GM12878 (cell line): ENCODE data around the gene KDM4C. TPM values are rescaled to one million over a fixed set of nuclear protein-coding genes. Genes with fewer than 3 reads are reported as not detected.

Source experiments
- ATAC-seq: fragments of 200-7000 bp; cut with Tn5 transposase; 3 replicates; pipeline ENCODE4 v1.9.1; 2020; ENCODE audit warnings: mild to moderate bottlenecking, moderate library complexity
- BruUV-seq: library from RNA; stranded (reverse); fragments of 400-500 nt; replicated peaks from 2 replicates; lab custom pipeline; 2021; lab: Mats Ljungman, UMichigan
- CTCF ChIA-PET: fragments of 300-600 bp; sonication (Branson Sonifier 250); formaldehyde crosslinking; extraction: SDS; loops from one replicate; lab custom pipeline; 2021; ENCODE audit warnings: inconsistent platforms; lab: Yijun Ruan, JAX
- POLR2A ChIA-PET: fragments of 350-600 bp; formaldehyde crosslinking; extraction: SDS; loops from one replicate; lab custom pipeline; 2021; ENCODE audit warnings: inconsistent platforms; lab: Charles Lee
- RAD21 ChIA-PET: fragments of 300-600 bp; sonication (Branson Sonifier 250); formaldehyde crosslinking; loops from one replicate; lab custom pipeline; 2023; ENCODE audit warnings: antibody characterized with exemption; ENCODE audit not compliant: unreplicated experiment; lab: Charles Lee
- SMC1A ChIA-PET: fragments of 300-600 bp; sonication (Branson Sonifier 250); formaldehyde crosslinking; loops from one replicate; lab custom pipeline; 2023; ENCODE audit not compliant: unreplicated experiment, uncharacterized antibody; lab: Charles Lee
- DNase-seq: peaks from one replicate; pipeline ENCODE4 v3.0.0-alpha.2; 2011; ENCODE audit warnings: low read depth, low spot score
- FAIRE-seq: peaks from 3 replicates; lab custom pipeline; 2011; peaks lifted over from hg19 to GRCh38; lab: Jason Lieb, UNC
- H2AFZ ChIP-seq: 2 replicates; pipeline ENCODE4 v1.6.0; 2011; ENCODE audit warnings: low read depth, low read length, control low read depth; ENCODE audit not compliant: control insufficient read depth
- H3K27ac ChIP-seq: 2 replicates; pipeline ENCODE4 v1.5.1; 2011; ENCODE audit warnings: control low read depth; ENCODE audit not compliant: control insufficient read depth, insufficient read depth
- H3K27me3 ChIP-seq, 2 experiments: replicated peaks in 1 of 2; 2 replicates each; pipeline versions ENCODE4 v1.6.0 to v1.6.1; 2011; ENCODE audit warnings: low read length in 1 of 2; ENCODE audit not compliant: control insufficient read depth in 2 of 2, insufficient read depth in 2 of 2
- H3K36me3 ChIP-seq, 2 experiments: 2 replicates each; pipeline ENCODE4 v1.5.1; 2011; ENCODE audit warnings: low read length in 1 of 2; ENCODE audit not compliant: control insufficient read depth in 2 of 2, insufficient read depth in 2 of 2
- H3K4me1 ChIP-seq: 2 replicates; pipeline ENCODE4 v1.6.1; 2011; ENCODE audit warnings: mild to moderate bottlenecking, low read length, moderate library complexity, mixed read lengths; ENCODE audit not compliant: control insufficient read depth, insufficient read depth
- H3K4me2 ChIP-seq: 2 replicates; pipeline ENCODE4 v1.6.0; 2011; ENCODE audit warnings: control low read depth; ENCODE audit not compliant: control insufficient read depth, insufficient read depth
- H3K4me3 ChIP-seq: fragments of 200-600 bp; sonication (generic); 2 replicates; pipeline ENCODE4 v1.5.1; 2016
- H3K79me2 ChIP-seq: 2 replicates; pipeline ENCODE4 v1.6.0; 2011; ENCODE audit warnings: low read length; ENCODE audit not compliant: control insufficient read depth, insufficient read depth
- H3K9ac ChIP-seq: 2 replicates; pipeline ENCODE4 v1.8.0; 2011; ENCODE audit warnings: low read length, control low read depth, mixed read lengths; ENCODE audit not compliant: control insufficient read depth, insufficient read depth
- H3K9me3 ChIP-seq: replicated peaks from 3 replicates; pipeline ENCODE4 v1.5.1; 2011; ENCODE audit warnings: mild to moderate bottlenecking, low read length; ENCODE audit not compliant: control insufficient read depth, insufficient read depth
- H4K20me1 ChIP-seq: 2 replicates; pipeline ENCODE4 v1.6.0; 2011; ENCODE audit not compliant: control insufficient read depth, insufficient read depth
- CREM ChIP-seq: IDR thresholded peaks from 2 replicates; pipeline ENCODE4 v1.6.1; 2014; ENCODE audit warnings: antibody characterized with exemption, low read depth
- POLR2AphosphoS5 ChIP-seq: IDR thresholded peaks from 2 replicates; pipeline ENCODE4 v1.6.1; 2011; ENCODE audit warnings: mild to moderate bottlenecking, low read length, inconsistent platforms
- RUNX3 ChIP-seq: IDR thresholded peaks from 2 replicates; pipeline ENCODE4 v1.6.1; 2012; ENCODE audit warnings: low read length, inconsistent platforms
- SRF ChIP-seq, 2 experiments: IDR thresholded peaks; 2 replicates each; pipeline ENCODE4 v1.6.1; 2011; ENCODE audit warnings: low read depth in 2 of 2, low read length in 2 of 2, mild to moderate bottlenecking in 1 of 2, moderate library complexity in 1 of 2
- YY1 ChIP-seq: IDR thresholded peaks from 2 replicates; pipeline ENCODE4 v1.6.1; 2011; ENCODE audit warnings: low read depth, mild to moderate bottlenecking, low read length
- WGBS: methylation state at CpG from one replicate; pipeline ENCODE4 v1.1.6; 2016; ENCODE audit warnings: low lambda C conversion rate; ENCODE audit not compliant: insufficient replicate concordance, insufficient coverage; ENCODE audit errors: missing lambda C conversion rate; 5-methylcytosine and 5-hydroxymethylcytosine counted together
- in situ Hi-C: fragments of 300-500 bp; cut with MboI; formaldehyde crosslinking; loops from 9 replicates; pipeline ENCODE4 v1.14.3; 2018; ENCODE audit warnings: mixed read lengths
- intact Hi-C: fragments of 100-400 bp; cut with micrococcal nuclease; formaldehyde crosslinking; loops from one replicate; pipeline ENCODE4 v1.14.2; 2022; ENCODE audit not compliant: unreplicated experiment
- polyA plus RNA-seq, 11 experiments: library from polyadenylated mRNA; depleted of rRNA in 4 of 11; unstranded in 6 of 11; stranded (reverse) in 5 of 11; fragments of >200 nt; fragmentation: Nextera tagmentation in 4 of 11; fragmentation: Illumina TruSeq in 1 of 11; extraction: Ambion mirVana in 4 of 11; extraction: Trizol in 1 of 11; gene quantifications; 1 replicate in 1 of 11; 2 replicates in 10 of 11; pipeline versions ENCODE4 v1.2.1 to v1.2.3, GENCODE V29; 2011 to 2016; ENCODE audit warnings: inconsistent platforms in 2 of 11, missing spikeins in 2 of 11, low read depth in 1 of 11
- total RNA-seq, 4 experiments: library from RNA; depleted of rRNA in 3 of 4; stranded (reverse); fragments of >200 nt in 3 of 4; fragmentation: Illumina TruSeq in 1 of 4; extraction: Trizol in 1 of 4; gene quantifications; 2 replicates each; pipeline versions ENCODE4 v1.2.1 to v1.2.3, GENCODE V29; 2013 to 2021
- TF ChIP-seq, protein P1 (sequence below): fragments of 450-650 bp; IDR thresholded peaks from 2 replicates; pipeline ENCODE4 v1.6.1; 2016; ENCODE audit warnings: mild to moderate bottlenecking

KDM4C gene
- total and polyA plus RNA-seq, 10 of the 15 experiments (the other 5 are each of a cell fraction or from before 2014, with no cell fraction given) = 6.8 to 41.2 (median 20.1) TPM

DNA sequence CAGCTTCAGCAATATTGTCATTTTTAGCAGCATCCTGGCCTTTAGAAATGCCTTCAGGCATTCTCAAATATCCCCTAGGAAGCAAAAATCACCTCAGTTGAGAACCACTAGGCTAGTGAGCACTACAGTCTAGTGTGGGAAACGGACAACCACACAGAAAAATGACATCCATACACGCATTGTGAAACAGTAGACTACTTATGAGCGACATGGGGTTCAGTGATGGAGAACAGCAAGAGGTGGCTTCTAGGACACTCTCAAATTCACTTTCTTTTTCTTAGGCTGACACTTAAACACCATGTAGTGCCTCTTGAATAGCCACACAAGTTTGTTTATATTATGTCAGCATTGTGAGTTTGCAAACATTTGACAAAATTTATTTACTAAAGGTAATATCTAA, 203.0 kb downstream of the KDM4C start:
- ChIA-PET CTCF (no interaction called here), POLR2A (interaction anchor here (0.7 kb wide), 1 partner anchor 672 kb away, joined by 4 read pairs; no protein-coding TSS in a partner anchor), SMC1A (no interaction called here), RAD21 (interaction anchor here (1.2 to 1.6 kb wide), 2 partner anchors 26 to 134 kb away, joined by 5 to 7 read pairs; no protein-coding TSS in a partner anchor)
- no peaks in the 10 kb centered on the region for H3K79me2 ChIP-seq
- H3K9ac ChIP-seq = 0 out of 2 replicates have a peak overlapping the region, but pooled peaks have one; percentile 16
- peaks cover 0 to 3% of the 10 kb centered on the region in 2 experiments; a peak in 1 of 4 replicates for H3K36me3 ChIP-seq
- peak; percentile 54 for ATAC-seq
- in situ Hi-C loops = no loop called here
- 50% methylated on average over 3 of the region's 3 CpGs for WGBS
- no TSS peak for BruUV-seq
- no peak overlapping the region; the same call in 1 of the 2 replicates for H3K4me3 ChIP-seq
- peaks cover 13% of the 10 kb centered on the region for H3K4me1 ChIP-seq
- no peaks in the 10 kb centered on the region for H4K20me1 ChIP-seq
- H3K9me3 ChIP-seq = no peaks in the 10 kb centered on the region
- peak overlapping the region; percentile 61 for H3K4me2 ChIP-seq
- peak overlapping the region; percentile 74 for H3K27ac ChIP-seq
- FAIRE-seq = peak; percentile 88
- no peak overlapping the region; the same call in 1 of the 2 replicates for H2AFZ ChIP-seq
- no peak for DNase-seq
- intact Hi-C loops = no loop called here
- TF ChIP-seq SRF (IDR thresholded peaks at IDR 0.05; ENCODE audit: low read depth in 2 of 2, low read length in 2 of 2) = no peak
- 0 out of 2 replicates have a peak, but pooled peaks have one; percentile 23 for TF ChIP-seq CREM
- no peak for TF ChIP-seq POLR2AphosphoS5
- TF ChIP-seq, protein P1, sequence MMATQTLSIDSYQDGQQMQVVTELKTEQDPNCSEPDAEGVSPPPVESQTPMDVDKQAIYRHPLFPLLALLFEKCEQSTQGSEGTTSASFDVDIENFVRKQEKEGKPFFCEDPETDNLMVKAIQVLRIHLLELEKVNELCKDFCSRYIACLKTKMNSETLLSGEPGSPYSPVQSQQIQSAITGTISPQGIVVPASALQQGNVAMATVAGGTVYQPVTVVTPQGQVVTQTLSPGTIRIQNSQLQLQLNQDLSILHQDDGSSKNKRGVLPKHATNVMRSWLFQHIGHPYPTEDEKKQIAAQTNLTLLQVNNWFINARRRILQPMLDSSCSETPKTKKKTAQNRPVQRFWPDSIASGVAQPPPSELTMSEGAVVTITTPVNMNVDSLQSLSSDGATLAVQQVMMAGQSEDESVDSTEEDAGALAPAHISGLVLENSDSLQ = 0 out of 2 replicates have a peak, but pooled peaks have one; percentile 42
- TF ChIP-seq YY1 = peak; percentile 26; the same call in 1 of the 2 replicates
- TF ChIP-seq RUNX3 = peak; percentile 34; the same call in 1 of the 2 replicates
- no peaks in the 10 kb centered on the region for H3K27me3 ChIP-seq
